K562 (cell line): ENCODE data around the gene TEAD3. TPM values are rescaled to one million over a fixed set of nuclear protein-coding genes. Genes with fewer than 3 reads are reported as not detected.

Experiments used
- ATAC-seq: fragments of 200-7000 bp; cut with Tn5 transposase; 3 replicates; pipeline ENCODE4 v1.9.1; 2020; ENCODE audit warnings: moderate library complexity
- BruUV-seq: library from RNA; stranded (reverse); fragments of 400-500 nt; replicated peaks from 2 replicates; lab custom pipeline; 2021; lab: Mats Ljungman, UMichigan
- CTCF ChIA-PET: fragments of 300-600 bp; formaldehyde crosslinking; extraction: SDS; loops from one replicate; lab custom pipeline; 2021; ENCODE audit warnings: low intra/inter-chr PET ratio; lab: Yijun Ruan, JAX
- POLR2A ChIA-PET: fragments of 300-600, 350-650 bp; sonication (Branson Sonifier 250); formaldehyde crosslinking; extraction: SDS; loops from one replicate; lab custom pipeline; 2021; ENCODE audit warnings: antibody characterized with exemption, inconsistent platforms; lab: Yijun Ruan, JAX
- DNase-seq, 4 experiments: peaks; one replicate each; pipeline versions ENCODE4 v3.0.0 to v3.0.0-alpha.2; 2011 to 2018; ENCODE audit warnings: low spot score in 3 of 4, mixed read lengths in 3 of 4; ENCODE audit errors: extremely low read depth in 1 of 4
- FAIRE-seq: peaks from 2 replicates; lab custom pipeline; 2011; peaks lifted over from hg19 to GRCh38; lab: Jason Lieb, UNC
- H2AFZ ChIP-seq: 2 replicates; pipeline ENCODE4 v1.6.0; 2011; ENCODE audit warnings: low read depth, low read length, control low read depth, inconsistent platforms
- H3K27ac ChIP-seq: fragments of 200-600 bp; 3 replicates; pipeline ENCODE4 v1.8.0; 2011; ENCODE audit warnings: low read depth, mild to moderate bottlenecking, control low read depth, inconsistent platforms, low read length, moderate library complexity, mixed read lengths; ENCODE audit errors: extremely low read depth
- H3K27me3 ChIP-seq, 2 experiments: fragments of 300-600 bp in 1 of 2; 2 replicates in 1 of 2; 3 replicates in 1 of 2; pipeline versions ENCODE4 v1.6.0 to v1.8.0; 2011; ENCODE audit warnings: inconsistent platforms in 2 of 2, low read length in 2 of 2, mild to moderate bottlenecking in 1 of 2, mixed read lengths in 1 of 2, moderate library complexity in 1 of 2; ENCODE audit not compliant: control insufficient read depth in 2 of 2, insufficient read depth in 2 of 2
- H3K36me3 ChIP-seq: fragments of 300-600 bp; 3 replicates; pipeline ENCODE4 v1.8.0; 2011; ENCODE audit warnings: mild to moderate bottlenecking, low read length, inconsistent platforms; ENCODE audit not compliant: control insufficient read depth, insufficient read depth
- H3K4me1 ChIP-seq, 2 experiments: fragments of 200-600 bp in 1 of 2; replicated peaks in 1 of 2; 2 replicates in 1 of 2; 3 replicates in 1 of 2; pipeline versions ENCODE4 v1.5.1 to v1.8.0; 2011; ENCODE audit warnings: inconsistent platforms in 2 of 2, low read length in 2 of 2, mild to moderate bottlenecking in 1 of 2, mixed read lengths in 1 of 2, moderate library complexity in 1 of 2; ENCODE audit not compliant: control insufficient read depth in 2 of 2, insufficient read depth in 2 of 2
- H3K4me2 ChIP-seq: 2 replicates; pipeline ENCODE4 v1.6.1; 2011; ENCODE audit warnings: low read length, control low read depth, inconsistent platforms, mixed read lengths; ENCODE audit not compliant: insufficient read depth
- H3K4me3 ChIP-seq: fragments of 200-600 bp; sonication (generic), shearing (Covaris generic); 2 replicates; pipeline ENCODE4 v1.5.1; 2016; ENCODE audit warnings: control low read depth, inconsistent platforms
- H3K79me2 ChIP-seq: fragments of 200-600 bp; 3 replicates; pipeline ENCODE4 v1.8.0; 2011; ENCODE audit warnings: low read length, inconsistent platforms; ENCODE audit not compliant: control insufficient read depth, insufficient read depth
- H3K9ac ChIP-seq, 2 experiments: 2 replicates each; pipeline versions ENCODE4 v1.6.0 to v1.6.1; 2011; ENCODE audit warnings: low read depth in 2 of 2, low read length in 2 of 2, control low read depth in 1 of 2, inconsistent platforms in 1 of 2, mild to moderate bottlenecking in 1 of 2, mixed read lengths in 1 of 2; ENCODE audit not compliant: insufficient read depth in 1 of 2
- H3K9me1 ChIP-seq: one replicate; pipeline ENCODE4 v1.6.0; 2011; ENCODE audit warnings: inconsistent platforms, mild to moderate bottlenecking, low read length, moderate library complexity; ENCODE audit not compliant: control insufficient read depth, insufficient read depth
- H3K9me3 ChIP-seq: replicated peaks from 2 replicates; pipeline ENCODE4 v1.5.1; 2011; ENCODE audit warnings: low read depth, low read length, inconsistent platforms; ENCODE audit not compliant: control insufficient read depth, insufficient read depth
- H4K20me1 ChIP-seq: replicated peaks from 2 replicates; pipeline ENCODE4 v1.6.1; 2011; ENCODE audit warnings: low read length, inconsistent platforms, mixed read lengths; ENCODE audit not compliant: control insufficient read depth, insufficient read depth
- MCM2 ChIP-seq: fragments of 450-650 bp; IDR thresholded peaks from 2 replicates; pipeline ENCODE4 v1.6.1; 2017; ENCODE audit warnings: low read depth, mild to moderate bottlenecking
- STAT5A ChIP-seq: IDR thresholded peaks from 2 replicates; pipeline ENCODE4 v1.6.1; 2012; ENCODE audit warnings: low read length, inconsistent platforms, borderline replicate concordance
- WGBS: fragments of 100-300 bp; shearing (Covaris generic); methylation state at CpG from one replicate; pipeline ENCODE4 v1.1.6; 2016; ENCODE audit warnings: low coverage, mixed read lengths; ENCODE audit not compliant: insufficient coverage; ENCODE audit errors: missing lambda C conversion rate; 5-methylcytosine and 5-hydroxymethylcytosine counted together
- in situ Hi-C: fragments of 300-500 bp; cut with MboI; formaldehyde crosslinking; loops from 4 replicates; pipeline ENCODE4 v1.15.0; 2018; ENCODE audit warnings: inconsistent platforms, mixed read lengths
- intact Hi-C: fragments of 100-400 bp; cut with micrococcal nuclease; formaldehyde crosslinking; loops from 2 replicates; pipeline ENCODE4 v1.14.2; 2022
- polyA plus RNA-seq, 8 experiments: library from polyadenylated mRNA; depleted of rRNA in 4 of 8; stranded (reverse) in 5 of 8; unstranded in 3 of 8; fragments of >200 nt; fragmentation: Nextera tagmentation in 2 of 8; fragmentation: Illumina TruSeq in 1 of 8; extraction: Ambion mirVana in 2 of 8; extraction: Trizol in 1 of 8; gene quantifications; 2 replicates each; pipeline versions ENCODE4 v1.2.1 to v1.2.3, GENCODE V29; 2011 to 2014; ENCODE audit warnings: inconsistent platforms in 1 of 8, missing spikeins in 1 of 8
- total RNA-seq, 7 experiments: library from RNA; depleted of rRNA in 6 of 7; stranded (reverse); fragments of >200 nt in 6 of 7; fragmentation: Illumina TruSeq in 2 of 7; extraction: Trizol in 2 of 7; gene quantifications; 2 replicates each; pipeline versions ENCODE4 v1.2.1 to v1.2.3, GENCODE V29; 2011 to 2021; ENCODE audit warnings: low replicate concordance in 1 of 7
- TF ChIP-seq, protein P1 (sequence below): fragments of 450-650 bp; IDR thresholded peaks from 2 replicates; pipeline ENCODE4 v1.6.1; 2016; ENCODE audit warnings: borderline replicate concordance

The TEAD3 gene
- total and polyA plus RNA-seq, 9 of the 15 experiments (the other 6 are each of a cell fraction or from before 2014, with no cell fraction given), result 0.63 to 13.2 (median 3.3) TPM

DNA sequence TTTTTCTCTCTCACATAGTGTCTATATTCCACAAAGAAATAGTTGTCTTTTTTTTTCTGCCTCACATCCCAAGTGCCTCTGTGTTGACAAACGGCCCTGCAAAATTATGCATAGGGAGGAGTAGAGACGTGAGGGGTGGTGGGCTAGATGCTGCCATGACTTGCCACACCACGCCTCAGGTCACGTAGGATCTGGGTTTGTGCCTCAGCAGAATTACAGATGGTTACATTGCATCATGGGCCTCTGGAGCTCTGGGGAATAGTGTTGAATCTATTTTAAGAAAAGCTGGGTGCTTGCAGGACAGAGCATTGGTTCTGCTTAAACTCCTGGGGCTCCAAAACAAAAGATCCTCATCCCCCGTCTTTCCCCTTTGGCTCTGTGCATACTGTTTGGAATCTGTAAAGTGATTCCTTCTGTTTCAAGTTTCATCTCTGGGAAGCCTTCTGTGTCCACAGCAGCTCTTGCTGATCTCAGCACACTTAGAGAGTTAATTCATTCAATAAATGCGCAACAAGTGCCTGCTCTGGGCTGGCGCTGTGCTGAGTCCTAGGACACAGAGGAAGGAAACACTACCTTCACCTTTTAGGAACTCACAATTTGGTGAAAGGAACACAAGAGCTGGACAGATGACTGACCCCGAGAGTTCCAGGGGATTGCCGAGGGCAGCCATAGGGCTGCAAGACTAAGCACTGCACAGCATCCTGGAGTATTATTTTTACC lies 42.3 kb downstream of the TEAD3 start:
- H3K9ac ChIP-seq, result peak overlapping the region in 1 of 2 experiments; percentile 32; a peak in 1 of 4 replicates
- H3K9me1 ChIP-seq, result no peaks in the 10 kb centered on the region
- no peak for ATAC-seq
- no peaks in the 10 kb centered on the region for H3K27me3 ChIP-seq
- H2AFZ ChIP-seq, result no peak overlapping the region
- FAIRE-seq, result no peak
- in situ Hi-C loops, result loop anchor here (10.0 kb wide), 1 partner anchor 150 kb away; no protein-coding TSS in a partner anchor
- peaks cover 48% of the 10 kb centered on the region for H3K36me3 ChIP-seq
- no peak for DNase-seq
- no peaks in the 10 kb centered on the region for H3K9me3 ChIP-seq
- H3K4me3 ChIP-seq, result no peak overlapping the region
- WGBS, result 88% methylated on average over 9 of the region's 9 CpGs
- CTCF ChIA-PET, result no interaction called here
- no peak overlapping the region for H3K4me2 ChIP-seq
- peaks cover 26% of the 10 kb centered on the region for H3K79me2 ChIP-seq
- BruUV-seq, result no TSS peak
- TF ChIP-seq MCM2 (no peak), STAT5A (no peak)
- TF ChIP-seq, protein P1, sequence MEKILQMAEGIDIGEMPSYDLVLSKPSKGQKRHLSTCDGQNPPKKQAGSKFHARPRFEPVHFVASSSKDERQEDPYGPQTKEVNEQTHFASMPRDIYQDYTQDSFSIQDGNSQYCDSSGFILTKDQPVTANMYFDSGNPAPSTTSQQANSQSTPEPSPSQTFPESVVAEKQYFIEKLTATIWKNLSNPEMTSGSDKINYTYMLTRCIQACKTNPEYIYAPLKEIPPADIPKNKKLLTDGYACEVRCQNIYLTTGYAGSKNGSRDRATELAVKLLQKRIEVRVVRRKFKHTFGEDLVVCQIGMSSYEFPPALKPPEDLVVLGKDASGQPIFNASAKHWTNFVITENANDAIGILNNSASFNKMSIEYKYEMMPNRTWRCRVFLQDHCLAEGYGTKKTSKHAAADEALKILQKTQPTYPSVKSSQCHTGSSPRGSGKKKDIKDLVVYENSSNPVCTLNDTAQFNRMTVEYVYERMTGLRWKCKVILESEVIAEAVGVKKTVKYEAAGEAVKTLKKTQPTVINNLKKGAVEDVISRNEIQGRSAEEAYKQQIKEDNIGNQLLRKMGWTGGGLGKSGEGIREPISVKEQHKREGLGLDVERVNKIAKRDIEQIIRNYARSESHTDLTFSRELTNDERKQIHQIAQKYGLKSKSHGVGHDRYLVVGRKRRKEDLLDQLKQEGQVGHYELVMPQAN, result no peak
- H4K20me1 ChIP-seq, result no peaks in the 10 kb centered on the region; the same call in 1 of the 2 replicates
- POLR2A ChIA-PET, result interaction anchor here (0.6 to 4.1 kb wide), 4 partner anchors 12 to 33 kb away, joined by 3 to 31 read pairs (median 3); partner anchors contain the start of gene RPL10A
- H3K4me1 ChIP-seq, result peaks cover 18 to 27% of the 10 kb centered on the region in 2 experiments
- intact Hi-C loops, result no loop called here
- H3K27ac ChIP-seq, result no peak overlapping the region
